Breast epithelium (tissue), 4 donors: ENCODE results near the gene CPSF4L. TPM values are rescaled to one million over a fixed set of nuclear protein-coding genes. Genes with fewer than 3 reads are reported as not detected.

Experiments
- DNase-seq, 2 donors: peaks; one replicate each; pipeline ENCODE4 v3.0.0-alpha.2; 2019; ENCODE audit warnings: low spot score in 2 of 2
- H3K27ac ChIP-seq, 2 donors: fragments of 200-600 bp; sonication (generic) in 1 of 2; one replicate each; pipeline ENCODE4 v1.5.1; 2016 to 2019; ENCODE audit warnings: mild to moderate bottlenecking in 1 of 2
- H3K27me3 ChIP-seq, 2 donors: fragments of 200-600 bp; sonication (generic) in 1 of 2; one replicate each; pipeline versions ENCODE4 v1.5.1 to v1.6.0; 2017 to 2019; ENCODE audit warnings: control low read depth in 1 of 2, mild to moderate bottlenecking in 1 of 2
- H3K36me3 ChIP-seq: fragments of 200-600 bp; one replicate; pipeline ENCODE4 v1.5.1; 2019
- H3K4me1 ChIP-seq, 2 donors: fragments of 200-600 bp; sonication (generic); one replicate each; pipeline ENCODE4 v1.5.1; 2016 to 2019; ENCODE audit warnings: control low read depth in 1 of 2
- H3K4me3 ChIP-seq, 3 donors: fragments of 200-600 bp; sonication (generic); 1 replicate in 2 of 3; 2 replicates in 1 of 3; pipeline ENCODE4 v1.5.1; 2016 to 2019; ENCODE audit warnings: mild to moderate bottlenecking in 3 of 3, moderate library complexity in 2 of 3
- H3K9me3 ChIP-seq, 2 donors: fragments of 200-600 bp; sonication (generic) in 1 of 2; one replicate each; pipeline ENCODE4 v1.5.1; 2016 to 2019; ENCODE audit warnings: control low read depth in 1 of 2
- CTCF ChIP-seq, 3 donors: fragments of 450-650 bp; IDR thresholded peaks; one replicate each; pipeline ENCODE4 v1.5.1; 2016 to 2017; ENCODE audit warnings: antibody characterized with exemption in 3 of 3, mild to moderate bottlenecking in 3 of 3, moderate library complexity in 3 of 3
- POLR2A ChIP-seq: fragments of 450-650 bp; IDR thresholded peaks from one replicate; pipeline ENCODE4 v1.6.1; 2016; ENCODE audit warnings: antibody characterized with exemption, mild to moderate bottlenecking, moderate library complexity
- POLR2AphosphoS5 ChIP-seq, 3 donors: sonication (generic); formaldehyde crosslinking; IDR thresholded peaks; one replicate each; pipeline ENCODE4 v1.6.1; 2017; ENCODE audit warnings: antibody characterized with exemption in 3 of 3
- intact Hi-C: fragments of 100-400 bp; cut with DNase I; formaldehyde crosslinking; loops from one replicate; pipeline ENCODE4 v1.15.1; 2023; ENCODE audit warnings: low total_unique reads
- total RNA-seq, 3 donors: library from RNA; depleted of rRNA; stranded (reverse); fragments of >200 nt; gene quantifications; one replicate each; pipeline ENCODE4 v1.1.0, GENCODE V29; 2016

Gene CPSF4L
- total RNA-seq, 3 donors from 2014 or later, result 0.29 TPM; not detected in 2

GRCh38 chr17:73282629-73283028 is 20.9 kb upstream of the CPSF4L start:
- Histone ChIP-seq H3K27ac (peak overlapping the region in 1 of 2 donors; percentile 24), H3K4me3 (no peak overlapping the region), H3K4me1 (peaks cover 15 to 17% of the 10 kb centered on the region in 2 donors), H3K9me3 (no peaks in the 10 kb centered on the region), H3K27me3 (no peaks in the 10 kb centered on the region), H3K36me3 (no peaks in the 10 kb centered on the region)
- DNase-seq, result no peak
- no peak for TF ChIP-seq POLR2AphosphoS5 (IDR thresholded peaks at IDR 0.05)
- no peak for TF ChIP-seq POLR2A
- no peak for TF ChIP-seq CTCF (IDR thresholded peaks at IDR 0.05)
- intact Hi-C loops, result no loop called here

- Histone ChIP-seq H3K9me3 (no peaks in the 10 kb centered on the region), H3K36me3 (no peaks in the 10 kb centered on the region), H3K4me1 (peaks cover 11 to 12% of the 10 kb centered on the region in 2 donors), H3K27me3 (no peaks in the 10 kb centered on the region), H3K27ac (peak overlapping the region; percentile 9 to 24), H3K4me3 (no peak overlapping the region)
- intact Hi-C loops, result no loop called here
- TF ChIP-seq POLR2A, result no peak
- TF ChIP-seq CTCF (IDR thresholded peaks at IDR 0.05), result no peak
- no peak for TF ChIP-seq POLR2AphosphoS5 (IDR thresholded peaks at IDR 0.05)
- DNase-seq, result no peak
Measured at GRCh38 chr17:73281928-73282327, 20.2 kb upstream of the CPSF4L start.

- TF ChIP-seq POLR2A, result no peak
- TF ChIP-seq POLR2AphosphoS5 (IDR thresholded peaks at IDR 0.05), result no peak
- TF ChIP-seq CTCF (IDR thresholded peaks at IDR 0.05), result no peak
- no peaks in the 10 kb centered on the region for H3K9me3 ChIP-seq
- no peaks in the 10 kb centered on the region for H3K27me3 ChIP-seq
- intact Hi-C loops, result no loop called here
- no peaks in the 10 kb centered on the region for H3K36me3 ChIP-seq
- no peak overlapping the region for H3K4me3 ChIP-seq
- peak overlapping the region in 1 of 2 donors; percentile 67 for H3K27ac ChIP-seq
- no peak for DNase-seq
- H3K4me1 ChIP-seq, result peaks cover 8 to 10% of the 10 kb centered on the region in 2 donors
Measured at GRCh38 chr17:73280191-73280590, 18.5 kb upstream of the CPSF4L start.

- Histone ChIP-seq H3K27ac (peak overlapping the region; percentile 67 to 78), H3K4me1 (peaks cover 8 to 10% of the 10 kb centered on the region in 2 donors), H3K27me3 (no peaks in the 10 kb centered on the region), H3K9me3 (no peaks in the 10 kb centered on the region), H3K4me3 (no peak overlapping the region), H3K36me3 (no peaks in the 10 kb centered on the region)
- no peak for DNase-seq
- intact Hi-C loops, result no loop called here
- no peak for TF ChIP-seq CTCF (IDR thresholded peaks at IDR 0.05)
- no peak for TF ChIP-seq POLR2AphosphoS5 (IDR thresholded peaks at IDR 0.05)
- TF ChIP-seq POLR2A, result no peak
Measured at GRCh38 chr17:73279704-73280103, 18.0 kb upstream of the CPSF4L start.

GRCh38 chr17:73278465-73279453 is 17.1 kb upstream of the CPSF4L start:
- TF ChIP-seq CTCF (IDR thresholded peaks at IDR 0.05) (no peak), POLR2AphosphoS5 (IDR thresholded peaks at IDR 0.05) (no peak), POLR2A (no peak)
- H3K27me3 ChIP-seq, result no peaks in the 10 kb centered on the region
- H3K4me1 ChIP-seq, result peaks cover 8 to 10% of the 10 kb centered on the region in 2 donors
- peak overlapping the region in 1 of 3 donors; percentile 20 for H3K4me3 ChIP-seq
- H3K36me3 ChIP-seq, result no peaks in the 10 kb centered on the region
- intact Hi-C loops, result no loop called here
- H3K9me3 ChIP-seq, result no peaks in the 10 kb centered on the region
- peak overlapping the region; percentile 78 to 88 for H3K27ac ChIP-seq
- peak in 1 of 2 donors; percentile 82 for DNase-seq
